ENCODE data around the gene DMRTB1.

DNA sequence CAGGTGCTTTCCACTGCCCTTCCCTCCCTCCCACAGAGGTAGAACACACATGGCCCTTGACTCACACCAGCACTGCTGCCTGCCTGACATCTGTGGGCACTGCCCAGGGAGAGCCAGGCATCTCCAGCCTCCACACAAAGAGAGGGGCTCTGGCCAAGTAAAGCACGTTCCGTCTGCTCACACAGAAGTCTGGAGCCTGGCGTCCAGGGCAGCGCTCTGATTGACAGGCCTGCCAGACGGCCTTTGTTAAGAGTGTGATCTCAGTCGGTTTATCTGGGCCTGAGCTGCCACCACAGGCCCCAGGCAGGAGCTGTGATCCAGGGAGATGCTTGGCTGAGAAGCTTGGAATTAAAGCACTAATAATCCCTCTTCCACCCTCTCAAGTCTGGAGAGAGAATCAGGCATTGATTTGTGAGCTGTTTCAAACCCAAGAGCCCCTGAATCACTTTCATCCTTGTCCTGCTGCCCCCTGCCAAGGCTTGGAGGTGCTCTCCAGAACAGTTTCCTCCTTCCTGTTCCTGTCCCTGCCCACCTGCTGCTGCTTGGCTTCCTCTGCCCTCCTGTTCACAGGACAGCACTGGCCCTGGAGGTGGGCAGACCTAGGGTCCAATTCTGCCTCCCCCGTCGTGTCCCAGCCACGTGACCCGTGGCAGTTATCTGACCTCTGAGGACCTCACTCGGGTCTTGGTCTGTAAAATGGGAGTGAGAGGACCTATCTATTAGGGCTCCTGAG lies 3.7 kb downstream of the DMRTB1 start:
- TF ChIP-seq, protein P1, sequence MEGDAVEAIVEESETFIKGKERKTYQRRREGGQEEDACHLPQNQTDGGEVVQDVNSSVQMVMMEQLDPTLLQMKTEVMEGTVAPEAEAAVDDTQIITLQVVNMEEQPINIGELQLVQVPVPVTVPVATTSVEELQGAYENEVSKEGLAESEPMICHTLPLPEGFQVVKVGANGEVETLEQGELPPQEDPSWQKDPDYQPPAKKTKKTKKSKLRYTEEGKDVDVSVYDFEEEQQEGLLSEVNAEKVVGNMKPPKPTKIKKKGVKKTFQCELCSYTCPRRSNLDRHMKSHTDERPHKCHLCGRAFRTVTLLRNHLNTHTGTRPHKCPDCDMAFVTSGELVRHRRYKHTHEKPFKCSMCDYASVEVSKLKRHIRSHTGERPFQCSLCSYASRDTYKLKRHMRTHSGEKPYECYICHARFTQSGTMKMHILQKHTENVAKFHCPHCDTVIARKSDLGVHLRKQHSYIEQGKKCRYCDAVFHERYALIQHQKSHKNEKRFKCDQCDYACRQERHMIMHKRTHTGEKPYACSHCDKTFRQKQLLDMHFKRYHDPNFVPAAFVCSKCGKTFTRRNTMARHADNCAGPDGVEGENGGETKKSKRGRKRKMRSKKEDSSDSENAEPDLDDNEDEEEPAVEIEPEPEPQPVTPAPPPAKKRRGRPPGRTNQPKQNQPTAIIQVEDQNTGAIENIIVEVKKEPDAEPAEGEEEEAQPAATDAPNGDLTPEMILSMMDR (IDR thresholded peaks at IDR 0.05): no peak
- TF ChIP-seq EZH2 (IDR thresholded peaks at IDR 0.05): no peak

Data from neural progenitor cell (in vitro differentiated cells).